GM12878 (cell line): Measurements from ENCODE around the gene KRTAP5-7. TPM values are rescaled to one million over a fixed set of nuclear protein-coding genes. Genes with fewer than 3 reads are reported as not detected.

ENCODE experiments used
- ATAC-seq: fragments of 200-7000 bp; cut with Tn5 transposase; 3 replicates; pipeline ENCODE4 v1.9.1; 2020; ENCODE audit warnings: mild to moderate bottlenecking, moderate library complexity
- BruUV-seq: library from RNA; stranded (reverse); fragments of 400-500 nt; replicated peaks from 2 replicates; lab custom pipeline; 2021; lab: Mats Ljungman, UMichigan
- CTCF ChIA-PET: fragments of 300-600 bp; sonication (Branson Sonifier 250); formaldehyde crosslinking; extraction: SDS; loops from one replicate; lab custom pipeline; 2021; ENCODE audit warnings: inconsistent platforms; lab: Yijun Ruan, JAX
- POLR2A ChIA-PET: fragments of 350-600 bp; formaldehyde crosslinking; extraction: SDS; loops from one replicate; lab custom pipeline; 2021; ENCODE audit warnings: inconsistent platforms; lab: Charles Lee
- RAD21 ChIA-PET: fragments of 300-600 bp; sonication (Branson Sonifier 250); formaldehyde crosslinking; loops from one replicate; lab custom pipeline; 2023; ENCODE audit warnings: antibody characterized with exemption; ENCODE audit not compliant: unreplicated experiment; lab: Charles Lee
- SMC1A ChIA-PET: fragments of 300-600 bp; sonication (Branson Sonifier 250); formaldehyde crosslinking; loops from one replicate; lab custom pipeline; 2023; ENCODE audit not compliant: unreplicated experiment, uncharacterized antibody; lab: Charles Lee
- DNase-seq: peaks from one replicate; pipeline ENCODE4 v3.0.0-alpha.2; 2011; ENCODE audit warnings: low read depth, low spot score
- FAIRE-seq: peaks from 3 replicates; lab custom pipeline; 2011; peaks lifted over from hg19 to GRCh38; lab: Jason Lieb, UNC
- H2AFZ ChIP-seq: 2 replicates; pipeline ENCODE4 v1.6.0; 2011; ENCODE audit warnings: low read depth, low read length, control low read depth; ENCODE audit not compliant: control insufficient read depth
- H3K27ac ChIP-seq: 2 replicates; pipeline ENCODE4 v1.5.1; 2011; ENCODE audit warnings: control low read depth; ENCODE audit not compliant: control insufficient read depth, insufficient read depth
- H3K27me3 ChIP-seq, 2 experiments: replicated peaks in 1 of 2; 2 replicates each; pipeline versions ENCODE4 v1.6.0 to v1.6.1; 2011; ENCODE audit warnings: low read length in 1 of 2; ENCODE audit not compliant: control insufficient read depth in 2 of 2, insufficient read depth in 2 of 2
- H3K36me3 ChIP-seq, 2 experiments: 2 replicates each; pipeline ENCODE4 v1.5.1; 2011; ENCODE audit warnings: low read length in 1 of 2; ENCODE audit not compliant: control insufficient read depth in 2 of 2, insufficient read depth in 2 of 2
- H3K4me1 ChIP-seq: 2 replicates; pipeline ENCODE4 v1.6.1; 2011; ENCODE audit warnings: mild to moderate bottlenecking, low read length, moderate library complexity, mixed read lengths; ENCODE audit not compliant: control insufficient read depth, insufficient read depth
- H3K4me2 ChIP-seq: 2 replicates; pipeline ENCODE4 v1.6.0; 2011; ENCODE audit warnings: control low read depth; ENCODE audit not compliant: control insufficient read depth, insufficient read depth
- H3K4me3 ChIP-seq: fragments of 200-600 bp; sonication (generic); 2 replicates; pipeline ENCODE4 v1.5.1; 2016
- H3K79me2 ChIP-seq: 2 replicates; pipeline ENCODE4 v1.6.0; 2011; ENCODE audit warnings: low read length; ENCODE audit not compliant: control insufficient read depth, insufficient read depth
- H3K9ac ChIP-seq: 2 replicates; pipeline ENCODE4 v1.8.0; 2011; ENCODE audit warnings: low read length, control low read depth, mixed read lengths; ENCODE audit not compliant: control insufficient read depth, insufficient read depth
- H3K9me3 ChIP-seq: replicated peaks from 3 replicates; pipeline ENCODE4 v1.5.1; 2011; ENCODE audit warnings: mild to moderate bottlenecking, low read length; ENCODE audit not compliant: control insufficient read depth, insufficient read depth
- H4K20me1 ChIP-seq: 2 replicates; pipeline ENCODE4 v1.6.0; 2011; ENCODE audit not compliant: control insufficient read depth, insufficient read depth
- BCL11A ChIP-seq: IDR thresholded peaks from 2 replicates; pipeline ENCODE4 v1.6.1; 2011; ENCODE audit warnings: low read depth, low read length
- BCLAF1 ChIP-seq: fragments of 450-650 bp; IDR thresholded peaks from 2 replicates; pipeline ENCODE4 v1.6.1; 2017; ENCODE audit warnings: antibody characterized with exemption, mild to moderate bottlenecking, moderate library complexity
- CHD2 ChIP-seq: IDR thresholded peaks from 2 replicates; pipeline ENCODE4 v1.6.1; 2011; ENCODE audit warnings: low read depth, low read length, improper control_type of control experiment, borderline replicate concordance
- EGR1 ChIP-seq, 2 experiments: IDR thresholded peaks; 1 replicate in 1 of 2; 2 replicates in 1 of 2; pipeline ENCODE4 v1.6.1; 2011 to 2012; ENCODE audit warnings: low read depth in 2 of 2, low read length in 2 of 2, borderline replicate concordance in 1 of 2, mild to moderate bottlenecking in 1 of 2, moderate library complexity in 1 of 2
- NR2C2 ChIP-seq: IDR thresholded peaks from 2 replicates; pipeline ENCODE4 v1.6.1; 2011; ENCODE audit warnings: borderline replicate concordance, low read depth; ENCODE audit not compliant: control insufficient read depth, insufficient read length
- PKNOX1 ChIP-seq: fragments of 450-650 bp; IDR thresholded peaks from 2 replicates; pipeline ENCODE4 v1.6.1; 2016; ENCODE audit warnings: mild to moderate bottlenecking
- POLR2AphosphoS5 ChIP-seq: IDR thresholded peaks from 2 replicates; pipeline ENCODE4 v1.6.1; 2011; ENCODE audit warnings: mild to moderate bottlenecking, low read length, inconsistent platforms
- SPI1 ChIP-seq: IDR thresholded peaks from 2 replicates; pipeline ENCODE4 v1.6.1; 2011; ENCODE audit warnings: low read depth, mild to moderate bottlenecking, low read length, moderate library complexity, borderline replicate concordance; ENCODE audit not compliant: insufficient read depth
- TARDBP ChIP-seq: IDR thresholded peaks from 2 replicates; pipeline ENCODE4 v1.6.1; 2016; ENCODE audit warnings: borderline replicate concordance
- TCF12 ChIP-seq: IDR thresholded peaks from 2 replicates; pipeline ENCODE4 v1.6.1; 2011; ENCODE audit warnings: low read depth, mild to moderate bottlenecking, low read length
- YBX1 ChIP-seq: fragments of 450-650 bp; IDR thresholded peaks from 2 replicates; pipeline ENCODE4 v1.6.1; 2016; ENCODE audit warnings: antibody characterized with exemption
- ZBTB11 ChIP-seq: fragments of 450-650 bp; formaldehyde crosslinking; IDR thresholded peaks from 2 replicates; pipeline ENCODE4 v1.5.0; 2022; ENCODE audit warnings: mild to moderate bottlenecking, missing genetic modification characterization
- ZNF207 ChIP-seq: fragments of 450-650 bp; IDR thresholded peaks from 2 replicates; pipeline ENCODE4 v1.6.1; 2014; ENCODE audit warnings: antibody characterized with exemption, mild to moderate bottlenecking, borderline replicate concordance
- ZZZ3 ChIP-seq: IDR thresholded peaks from 2 replicates; pipeline ENCODE4 v1.6.1; 2011; ENCODE audit warnings: low read depth; ENCODE audit not compliant: control insufficient read depth, insufficient read length
- WGBS: methylation state at CpG from one replicate; pipeline ENCODE4 v1.1.6; 2016; ENCODE audit warnings: low lambda C conversion rate; ENCODE audit not compliant: insufficient replicate concordance, insufficient coverage; ENCODE audit errors: missing lambda C conversion rate; 5-methylcytosine and 5-hydroxymethylcytosine counted together
- in situ Hi-C: fragments of 300-500 bp; cut with MboI; formaldehyde crosslinking; loops from 9 replicates; pipeline ENCODE4 v1.14.3; 2018; ENCODE audit warnings: mixed read lengths
- intact Hi-C: fragments of 100-400 bp; cut with micrococcal nuclease; formaldehyde crosslinking; loops from one replicate; pipeline ENCODE4 v1.14.2; 2022; ENCODE audit not compliant: unreplicated experiment
- polyA plus RNA-seq, 11 experiments: library from polyadenylated mRNA; depleted of rRNA in 4 of 11; unstranded in 6 of 11; stranded (reverse) in 5 of 11; fragments of >200 nt; fragmentation: Nextera tagmentation in 4 of 11; fragmentation: Illumina TruSeq in 1 of 11; extraction: Ambion mirVana in 4 of 11; extraction: Trizol in 1 of 11; gene quantifications; 1 replicate in 1 of 11; 2 replicates in 10 of 11; pipeline versions ENCODE4 v1.2.1 to v1.2.3, GENCODE V29; 2011 to 2016; ENCODE audit warnings: inconsistent platforms in 2 of 11, missing spikeins in 2 of 11, low read depth in 1 of 11
- total RNA-seq, 4 experiments: library from RNA; depleted of rRNA in 3 of 4; stranded (reverse); fragments of >200 nt in 3 of 4; fragmentation: Illumina TruSeq in 1 of 4; extraction: Trizol in 1 of 4; gene quantifications; 2 replicates each; pipeline versions ENCODE4 v1.2.1 to v1.2.3, GENCODE V29; 2013 to 2021

KRTAP5-7 gene
- total and polyA plus RNA-seq, 10 of the 15 experiments (the other 5 are each of a cell fraction or from before 2014, with no cell fraction given): 0.07 to 0.23 (median 0.19) TPM; not detected in 6

- no peaks in the 10 kb centered on the region for H4K20me1 ChIP-seq
- no peak for DNase-seq
- no peaks in the 10 kb centered on the region; the same call in 2 of the 3 replicates for H3K9me3 ChIP-seq
- no peaks in the 10 kb centered on the region for H3K79me2 ChIP-seq
- no peaks in the 10 kb centered on the region for H3K27me3 ChIP-seq
- H3K36me3 ChIP-seq: no peaks in the 10 kb centered on the region
- no peak for FAIRE-seq
- 77% methylated on average over 10 of the region's 10 CpGs for WGBS
- TF ChIP-seq ZZZ3 (no peak), BCL11A (no peak), ZBTB11 (no peak), EGR1 (IDR thresholded peaks at IDR 0.05; ENCODE audit: borderline replicate concordance in 1 of 2, low read depth in 2 of 2, low read length in 2 of 2) (no peak), BCLAF1 (no peak), POLR2AphosphoS5 (no peak), NR2C2 (no peak), YBX1 (no peak), TCF12 (no peak), PKNOX1 (no peak), TARDBP (no peak), ZNF207 (no peak), CHD2 (no peak), SPI1 (no peak)
- TF ChIP-seq, all 136 proteins: peak for 0
- H3K4me3 ChIP-seq: no peak overlapping the region
- ChIA-PET RAD21 (no interaction called here), CTCF (no interaction called here), SMC1A (interaction anchor here (1.3 kb wide), 1 partner anchor 14 kb away, joined by 3 read pairs; no protein-coding TSS in a partner anchor), POLR2A (no interaction called here)
- no peak overlapping the region for H3K9ac ChIP-seq
- H3K27ac ChIP-seq: no peak overlapping the region
- in situ Hi-C loops (no loop called here), intact Hi-C loops (no loop called here)
- no peak overlapping the region for H2AFZ ChIP-seq
- no peaks in the 10 kb centered on the region for H3K4me1 ChIP-seq
- BruUV-seq: no TSS peak
- no peak for ATAC-seq
- H3K4me2 ChIP-seq: no peak overlapping the region
Measured at GRCh38 chr11:71519546-71519945, 7.5 kb upstream of the KRTAP5-7 start.
